Measurements from ENCODE around the gene GRAP.
A peak's percentile ranks its signal among the peaks of the same experiment; 100 is the strongest.

GRAP gene

DNA sequence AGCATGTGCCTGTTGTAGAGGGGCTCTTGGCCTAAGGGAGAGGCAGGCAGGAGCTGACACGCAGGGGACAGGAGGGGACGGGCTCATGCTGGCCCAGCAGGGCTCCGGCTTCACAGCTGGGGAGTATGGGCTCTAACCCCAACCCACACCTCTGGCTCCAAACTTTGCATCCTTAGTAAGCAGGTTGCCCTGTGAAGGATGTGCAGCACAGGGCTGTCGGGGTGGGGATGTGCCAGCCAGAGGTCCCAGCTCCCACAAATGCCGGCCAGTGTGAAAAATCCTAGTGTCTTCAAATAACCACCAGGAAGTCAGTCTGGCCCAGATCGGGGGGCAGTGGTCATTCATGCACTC, 28.2 kb downstream of the GRAP start:
- DNase-seq (ENCODE audit: low read depth): no peak

DNA sequence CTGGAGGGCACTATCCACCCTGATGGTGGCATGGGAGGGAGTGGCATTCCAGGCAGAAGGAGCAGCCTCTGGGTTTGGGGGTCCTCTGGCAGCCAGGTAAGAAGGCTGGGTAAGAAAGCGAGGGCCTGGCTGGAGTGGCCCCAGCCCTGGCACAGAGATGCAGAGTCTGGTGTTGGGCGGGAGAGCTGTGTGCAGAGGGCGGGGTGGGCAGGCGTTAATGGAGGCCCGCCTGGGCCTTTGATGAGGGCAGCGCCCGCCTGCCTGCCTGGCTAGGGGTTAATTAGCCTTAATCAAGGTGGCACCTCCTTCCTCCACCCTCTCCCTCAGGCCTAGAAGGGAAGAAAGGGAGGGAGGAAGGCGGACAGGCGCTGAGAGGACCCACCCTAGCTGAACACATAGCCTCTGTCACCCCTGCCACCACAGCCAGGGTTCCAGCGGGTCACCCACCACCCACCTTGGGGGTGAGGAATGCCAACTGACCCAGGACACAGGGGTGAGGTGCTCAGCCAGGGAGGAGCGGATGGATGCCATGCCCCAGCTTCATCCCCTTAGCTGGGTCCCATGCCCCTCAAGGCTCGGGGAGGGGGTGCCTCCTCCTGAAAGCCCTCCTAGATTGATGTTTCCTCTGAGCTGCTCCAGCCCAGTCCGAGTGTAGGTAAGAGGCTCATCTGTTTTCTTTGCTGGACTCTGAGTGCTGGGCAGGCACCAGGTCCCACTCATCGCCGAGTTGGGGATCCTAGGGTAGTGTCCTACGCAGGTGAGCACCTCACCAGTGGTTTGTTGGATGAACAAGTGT, 28.8 kb downstream of the GRAP start:
- no peak for DNase-seq (ENCODE audit: low read depth)

DNA sequence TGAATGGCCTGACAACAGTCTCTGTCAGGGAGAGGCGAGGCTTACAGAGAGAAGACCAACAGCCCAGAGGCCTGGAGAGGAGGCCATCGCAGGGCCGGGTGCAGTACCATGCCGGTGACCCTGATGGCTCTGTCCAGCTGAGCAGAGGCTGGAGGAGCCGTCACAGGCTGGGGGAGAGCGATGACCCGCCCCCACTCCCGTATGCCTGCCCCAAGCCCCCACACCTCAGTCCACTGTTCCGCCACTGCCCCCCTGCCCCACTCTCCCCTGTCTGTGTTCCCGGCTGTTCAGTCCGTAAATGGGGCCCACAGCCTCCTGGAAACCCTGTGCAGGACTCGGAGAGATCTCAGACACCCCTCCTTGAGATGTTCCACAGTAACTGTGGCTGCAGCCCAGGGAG, 29.4 kb downstream of the GRAP start:
- no peak for DNase-seq (ENCODE audit: low read depth)

DNA sequence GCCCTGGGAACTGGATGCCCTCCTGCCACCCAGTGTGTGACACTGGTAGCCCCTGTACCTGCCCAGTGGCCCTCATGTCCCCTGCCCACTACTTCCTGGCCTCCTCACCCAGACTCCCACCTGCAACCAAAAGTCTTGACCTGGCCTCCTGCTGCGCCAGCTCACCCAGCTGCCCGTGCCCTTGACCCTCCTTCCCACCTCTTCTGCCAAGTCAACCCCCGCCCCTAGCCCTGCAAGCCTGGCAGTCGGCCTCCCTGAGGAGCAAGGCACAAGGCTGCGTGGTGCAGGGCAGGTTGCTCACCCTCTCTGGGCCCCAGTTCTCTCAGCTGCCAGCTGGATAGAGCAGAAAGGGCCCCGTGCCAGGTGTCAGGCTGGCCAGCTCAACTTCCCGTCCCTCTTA, 29.9 kb downstream of the GRAP start:
- no peak for DNase-seq (ENCODE audit: low read depth)

DNA sequence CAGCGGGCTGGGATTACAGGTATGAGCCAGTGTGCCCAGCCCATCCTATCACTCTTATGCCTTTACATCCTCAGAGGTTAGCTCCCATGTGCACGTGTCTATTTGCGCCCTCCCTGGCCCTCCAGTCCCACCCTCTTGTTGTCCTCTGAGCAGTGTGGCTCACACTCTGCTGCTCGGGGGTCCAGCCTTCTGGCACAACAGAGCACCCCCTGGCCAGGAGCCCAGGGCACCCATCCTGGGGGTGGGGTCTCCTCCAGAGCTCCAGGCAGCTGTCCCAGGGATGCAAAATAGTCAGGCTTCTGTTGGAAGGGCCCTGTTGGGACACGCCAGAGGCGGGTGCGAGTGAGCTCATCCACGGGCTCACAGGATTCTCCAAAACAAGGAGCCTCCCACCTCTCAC, 30.5 kb downstream of the GRAP start:
- DNase-seq (ENCODE audit: low read depth): no peak

- no peak for DNase-seq (ENCODE audit: low read depth)
Observed at GRCh38 chr17:19015428-19015827, 31.3 kb downstream of the GRAP start.

GRCh38 chr17:19014628-19015215, 32.0 kb downstream of the GRAP start:
- no peak for DNase-seq (ENCODE audit: low read depth)

GRCh38 chr17:19013806-19014627, 32.7 kb downstream of the GRAP start:
- no peak for DNase-seq (ENCODE audit: low read depth)

DNA sequence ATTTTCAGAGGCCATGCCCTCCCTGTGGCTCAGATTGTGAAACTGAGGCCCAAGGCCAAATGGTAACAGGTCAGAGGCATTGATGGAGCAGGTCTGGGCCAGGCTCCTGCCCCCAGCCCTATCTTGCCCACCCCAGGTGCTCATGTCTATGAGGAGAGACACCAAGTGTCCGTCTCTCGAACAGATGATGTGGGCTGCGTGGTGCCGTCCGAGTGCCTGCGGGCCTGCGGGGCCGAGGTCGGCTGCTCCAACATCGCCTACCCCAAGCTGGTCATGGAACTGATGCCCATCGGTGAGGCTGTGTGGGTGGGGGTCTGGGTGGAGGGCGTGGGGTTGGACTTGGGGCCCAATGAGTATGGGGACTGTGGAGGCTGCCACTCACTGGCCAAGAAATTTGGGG, 33.5 kb downstream of the GRAP start:
- DNase-seq (ENCODE audit: low read depth): no peak

DNA sequence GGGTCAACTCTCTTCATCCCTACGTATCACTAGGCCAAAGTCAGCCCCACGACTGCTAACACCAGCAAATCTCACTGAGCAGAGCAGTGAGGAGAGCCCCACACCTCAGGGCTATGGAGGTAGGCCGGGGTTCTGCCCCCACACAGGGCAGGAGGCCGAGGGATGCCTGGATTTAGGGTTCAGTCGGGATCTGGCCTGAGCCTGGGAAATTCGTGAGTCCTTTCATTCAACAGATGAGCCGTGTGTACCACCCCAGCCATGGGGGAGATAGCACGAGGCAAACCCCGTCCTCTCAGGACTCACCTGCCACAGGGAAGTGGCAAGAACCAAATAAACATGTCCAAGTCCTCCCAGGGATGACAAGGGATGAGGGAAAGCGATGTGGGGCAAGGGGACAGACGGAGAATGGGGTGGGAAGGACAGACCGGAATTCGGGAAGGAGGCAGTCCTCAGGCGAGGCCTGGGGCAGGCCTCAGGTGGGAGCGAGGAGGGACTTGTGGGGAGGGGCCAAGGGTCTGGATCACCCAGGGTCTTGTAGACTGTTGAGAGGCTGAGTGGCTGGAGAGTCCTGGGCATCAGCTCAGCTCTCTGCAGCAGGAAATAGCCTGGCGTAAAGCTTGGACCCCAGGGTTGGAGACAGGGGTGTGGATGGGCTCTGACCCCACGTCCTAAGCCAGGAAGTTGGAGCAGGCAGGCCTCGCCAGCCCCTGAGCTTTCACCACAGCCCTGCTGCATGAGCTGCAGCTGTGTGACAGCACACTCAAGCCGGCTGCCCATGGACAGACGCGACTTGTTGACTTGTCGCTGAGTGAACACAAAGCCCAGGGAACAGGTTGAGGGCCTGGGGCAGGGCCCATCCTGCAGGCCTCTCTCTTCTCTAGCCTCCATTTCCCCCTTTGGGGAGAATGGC, 34.3 kb downstream of the GRAP start:
- DNase-seq (ENCODE audit: low read depth): no peak

DNA sequence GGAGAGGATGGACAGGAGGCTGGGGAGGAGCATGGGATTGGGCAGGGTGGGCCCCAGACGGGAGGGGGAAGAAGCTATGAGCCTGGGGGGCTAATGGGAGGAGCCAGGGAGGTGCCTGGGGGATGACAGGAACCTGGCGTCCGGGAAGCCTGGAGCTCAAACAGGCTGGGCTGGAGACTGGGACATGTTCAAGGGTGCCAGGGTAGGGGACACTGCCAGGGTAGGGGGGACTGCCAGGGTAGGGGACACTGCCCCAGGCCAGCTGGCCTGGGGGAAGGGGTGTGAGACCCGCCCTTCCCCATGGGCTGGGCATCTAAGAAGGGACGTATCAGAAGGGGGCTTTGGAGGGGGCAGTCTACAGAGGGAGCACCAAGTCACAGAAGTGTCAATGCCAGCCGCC, 35.2 kb downstream of the GRAP start:
- DNase-seq (ENCODE audit: low read depth): no peak

GRCh38 chr17:19010729-19011505, 35.8 kb downstream of the GRAP start:
- no peak for DNase-seq (ENCODE audit: low read depth)

DNA sequence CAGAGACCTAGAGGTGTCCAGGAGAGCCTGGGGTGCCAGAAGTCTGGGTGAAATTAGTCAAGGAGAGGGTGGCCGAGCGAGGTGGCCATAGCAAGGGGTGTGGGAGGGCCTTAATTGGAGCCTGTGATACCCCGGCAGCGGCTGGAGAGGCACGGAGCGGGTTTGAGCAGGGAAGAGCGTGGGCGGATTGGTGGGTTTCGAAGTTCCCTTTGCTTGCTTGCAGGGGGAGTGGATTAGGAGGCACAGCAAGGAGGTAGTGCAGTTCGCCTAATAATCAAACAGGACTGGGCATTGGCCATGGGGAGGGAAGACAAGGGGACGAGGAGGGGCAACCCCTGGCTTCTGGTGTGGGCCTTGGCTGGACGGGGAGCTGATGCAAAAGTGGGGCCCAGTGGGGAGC, 36.8 kb downstream of the GRAP start:
- DNase-seq (ENCODE audit: low read depth): no peak

DNA sequence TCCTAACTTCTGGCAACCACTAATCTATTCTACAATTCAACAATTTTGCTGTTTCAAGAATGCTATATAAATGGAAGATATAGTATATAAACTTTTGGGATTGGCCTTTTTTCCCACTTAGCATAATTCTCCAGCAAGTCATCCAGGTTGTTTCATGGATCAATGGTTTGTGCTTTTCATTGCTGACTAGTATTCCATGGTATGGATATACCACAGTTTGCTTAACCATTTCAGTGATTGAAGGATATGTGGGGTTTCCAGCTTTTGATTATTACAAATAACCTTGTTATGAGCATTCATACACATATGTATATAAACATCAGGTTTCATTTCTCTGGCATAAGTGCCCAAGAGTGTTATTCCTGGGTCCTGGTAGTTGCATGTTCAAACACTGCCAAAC, 40.1 kb downstream of the GRAP start:
- DNase-seq (ENCODE audit: low read depth): no peak

DNA sequence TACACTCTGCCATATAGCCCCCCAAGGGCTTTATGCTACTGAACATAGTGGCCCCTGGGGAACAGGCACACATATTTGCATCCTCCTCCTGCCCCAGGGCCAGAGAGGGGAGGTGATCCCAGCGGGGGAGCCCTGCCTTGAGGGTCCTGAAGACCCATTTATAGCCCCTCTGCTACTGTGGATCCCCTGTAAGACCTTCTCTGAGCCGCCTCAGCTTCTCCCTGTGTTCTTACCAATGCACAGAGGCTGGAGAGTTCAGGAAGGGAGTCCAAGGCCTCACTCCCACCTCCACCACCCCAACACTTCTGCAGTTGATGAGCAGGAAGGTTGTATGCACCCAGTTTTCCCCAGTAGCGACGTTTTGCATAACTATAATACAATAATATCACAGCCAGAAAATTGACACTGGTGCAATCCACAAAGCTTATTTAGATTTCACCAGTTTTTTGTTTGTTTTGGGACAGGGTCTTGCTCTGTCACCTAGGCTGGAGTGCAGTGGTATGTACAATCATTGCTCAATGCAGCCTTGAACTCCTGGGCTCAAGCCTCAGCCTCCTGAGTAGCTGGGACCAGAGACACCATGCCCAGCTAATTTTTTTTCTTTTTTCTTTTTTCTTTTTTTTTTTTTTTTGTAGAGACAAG, 40.8 kb downstream of the GRAP start:
- no peak for DNase-seq (ENCODE audit: low read depth)

DNA sequence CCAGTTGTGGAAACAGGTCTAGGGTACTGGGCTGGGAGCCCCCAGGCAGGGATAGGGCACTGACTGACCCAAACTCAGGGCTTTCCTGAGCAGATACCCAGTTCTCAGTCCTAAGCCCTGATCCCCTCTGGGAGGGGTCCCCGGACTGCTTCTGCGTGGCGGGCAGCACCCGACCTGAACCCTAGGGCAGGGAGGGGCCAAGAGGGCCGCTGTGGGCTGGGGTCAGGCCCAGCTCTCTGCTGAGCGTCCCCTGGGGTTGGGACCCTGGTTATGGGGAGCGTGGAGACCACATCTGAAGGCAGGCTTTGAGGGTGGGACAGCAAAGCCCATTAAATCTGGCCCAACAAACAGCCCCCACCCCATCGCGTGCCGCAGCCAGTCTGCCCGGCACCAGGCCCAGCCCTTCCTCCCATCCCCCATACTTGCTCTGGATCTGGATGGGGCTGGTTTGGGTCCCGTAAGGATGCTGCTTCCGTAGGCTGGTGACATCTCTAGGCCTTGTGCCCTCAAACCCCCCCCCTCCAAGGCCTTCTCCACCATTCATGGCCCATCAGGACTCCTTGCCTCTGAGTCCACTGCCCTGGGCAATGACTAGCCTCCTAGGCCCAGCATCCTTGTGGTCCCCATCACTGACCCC, 41.5 kb downstream of the GRAP start:
- no peak for DNase-seq (ENCODE audit: low read depth)

DNA sequence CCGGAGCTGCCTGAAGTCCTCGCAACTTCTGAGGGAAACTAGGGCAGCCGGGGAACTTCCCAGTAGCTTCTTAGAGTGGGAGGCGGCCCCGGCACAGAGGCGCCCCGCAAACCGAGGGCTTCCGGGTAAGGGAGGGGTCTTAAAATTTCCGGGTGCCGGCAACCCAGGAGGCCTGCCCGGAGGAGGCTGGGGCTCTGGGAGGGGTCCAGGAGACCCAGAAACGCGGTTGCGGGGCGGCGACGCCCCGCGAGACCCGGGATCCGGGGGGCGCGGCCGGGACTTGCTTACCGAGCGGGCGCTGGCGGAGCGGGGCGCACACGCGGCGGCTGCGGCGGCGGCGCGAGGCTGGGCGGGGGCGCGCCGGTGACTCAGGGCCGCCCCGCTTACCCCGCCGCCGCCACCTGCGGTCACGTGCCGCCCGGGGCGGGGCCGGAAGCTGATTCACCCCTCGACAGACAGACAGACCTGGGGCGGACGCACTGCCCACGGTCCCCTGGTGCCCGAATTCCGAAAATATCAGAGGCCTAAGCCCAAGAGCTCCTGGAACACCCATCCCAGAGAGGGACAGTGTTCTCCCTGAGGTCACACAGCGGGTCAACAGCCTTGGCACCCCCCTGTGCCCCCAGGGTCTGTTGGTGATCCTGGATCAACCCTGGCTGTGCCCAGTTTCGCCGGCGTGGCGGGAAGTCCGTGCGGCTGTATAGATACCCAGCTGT, 42.2 kb downstream of the GRAP start, which contains the start of gene FAM83G:
Gene FAM83G (minus strand): TSS at position 344 of the 716 bp plus-strand sequence. CDS start 723 bp downstream, outside the sequence.
- peak; percentile 43 for DNase-seq (ENCODE audit: low read depth)

GRCh38 chr17:19003543-19004420, 43.0 kb downstream of the GRAP start:
- DNase-seq (ENCODE audit: low read depth): no peak

Data from GM04504 (cell line).